Activated CD4-positive, alpha-beta T cell treated with anti-CD3 and anti-CD28 coated beads, Interleukin-2, amount 10 ng/mL, durations not matched to agents 7 days and 5 days (primary cell): ENCODE results near the gene PTPRN2. TPM values are rescaled to one million over a fixed set of nuclear protein-coding genes. Genes with fewer than 3 reads are reported as not detected.
"Not testable (repeated sequence)": the region's sequence is repeated elsewhere in the genome, so short reads cannot be mapped to it uniquely, and the experiment has no call there.

Experiments
- CTCF ChIA-PET: fragments of 350-600 bp; sonication (Branson Sonifier 250); formaldehyde crosslinking; loops from one replicate; lab custom pipeline; 2021; ENCODE audit warnings: antibody characterized with exemption; lab: Charles Lee
- POLR2A ChIA-PET: fragments of 350-600 bp; sonication (Branson Sonifier 250); formaldehyde crosslinking; loops from one replicate; lab custom pipeline; 2021; ENCODE audit warnings: antibody characterized with exemption; lab: Charles Lee
- DNase-seq: peaks from one replicate; pipeline ENCODE4 v3.0.0-alpha.2; 2020
- H3K27ac Mint-ChIP-seq: one replicate; pipeline ENCODE4 v1.8.0; 2021; ENCODE audit warnings: mild to moderate bottlenecking, moderate library complexity, mixed read lengths
- H3K27me3 Mint-ChIP-seq: one replicate; pipeline ENCODE4 v1.8.0; 2021; ENCODE audit warnings: mixed read lengths
- H3K36me3 Mint-ChIP-seq: one replicate; pipeline ENCODE4 v1.8.0; 2021; ENCODE audit warnings: low read depth, mixed read lengths
- H3K4me1 Mint-ChIP-seq: one replicate; pipeline ENCODE4 v1.8.0; 2021; ENCODE audit warnings: mixed read lengths
- H3K4me3 Mint-ChIP-seq: one replicate; pipeline ENCODE4 v1.8.0; 2021; ENCODE audit warnings: mild to moderate bottlenecking, moderate library complexity, mixed read lengths
- H3K9me3 Mint-ChIP-seq: one replicate; pipeline ENCODE4 v1.8.0; 2021; ENCODE audit warnings: mixed read lengths
- total RNA-seq, 2 experiments: library from RNA; stranded (reverse); gene quantifications; one replicate each; pipeline ENCODE4 v1.2.3, GENCODE V29; 2021

PTPRN2 gene
- total RNA-seq, 2 experiments from 2014 or later = 2.6 to 2.7 TPM

- H3K4me1 Mint-ChIP-seq = peaks cover 14% of the 10 kb centered on the region
- H3K4me3 Mint-ChIP-seq = no peak overlapping the region
- POLR2A ChIA-PET = no interaction called here
- no peak for DNase-seq
- no peak overlapping the region for H3K27ac Mint-ChIP-seq
- peaks cover 22% of the 10 kb centered on the region for H3K9me3 Mint-ChIP-seq
- H3K27me3 Mint-ChIP-seq = peaks cover 51% of the 10 kb centered on the region
- H3K36me3 Mint-ChIP-seq = peaks cover 24% of the 10 kb centered on the region
- CTCF ChIA-PET = no interaction called here
Measured at GRCh38 chr7:157507987-157508386, 1079.6 kb downstream of the PTPRN2 start.

GRCh38 chr7:157506268-157506667 is 1081.4 kb downstream of the PTPRN2 start:
- Mint-ChIP-seq H3K4me3 (no peak overlapping the region), H3K36me3 (peaks cover 24% of the 10 kb centered on the region), H3K27me3 (peaks cover 46% of the 10 kb centered on the region), H3K9me3 (peaks cover 22% of the 10 kb centered on the region), H3K4me1 (peaks cover 28% of the 10 kb centered on the region), H3K27ac (no peak overlapping the region)
- DNase-seq = no peak
- CTCF ChIA-PET = interaction anchor here (0.9 to 1.3 kb wide), 3 partner anchors 9 to 14 kb away, joined by 3 to 4 read pairs (median 3); no protein-coding TSS in a partner anchor
- POLR2A ChIA-PET = no interaction called here

- H3K4me1 Mint-ChIP-seq = peaks cover 28% of the 10 kb centered on the region
- peaks cover 22% of the 10 kb centered on the region for H3K9me3 Mint-ChIP-seq
- H3K4me3 Mint-ChIP-seq = no peak overlapping the region
- CTCF ChIA-PET = interaction anchor here (0.9 to 1.3 kb wide), 2 partner anchors 10 to 13 kb away, joined by 3 to 4 read pairs; no protein-coding TSS in a partner anchor
- no peak for DNase-seq
- no peak overlapping the region for H3K27ac Mint-ChIP-seq
- peaks cover 39% of the 10 kb centered on the region for H3K27me3 Mint-ChIP-seq
- POLR2A ChIA-PET = no interaction called here
- peaks cover 24% of the 10 kb centered on the region for H3K36me3 Mint-ChIP-seq
Measured at GRCh38 chr7:157505646-157506045, 1082.0 kb downstream of the PTPRN2 start.

- CTCF ChIA-PET = interaction anchor here (0.7 to 1.1 kb wide), 2 partner anchors 14 to 24 kb away, joined by 3 read pairs; no protein-coding TSS in a partner anchor
Measured at GRCh38 chr7:157503229-157503628, 1084.4 kb downstream of the PTPRN2 start.

GRCh38 chr7:157502701-157503111 is 1084.9 kb downstream of the PTPRN2 start:
- Mint-ChIP-seq H3K27me3 (peaks cover 19% of the 10 kb centered on the region), H3K27ac (peak overlapping the region; percentile 93), H3K9me3 (peaks cover 22% of the 10 kb centered on the region), H3K4me3 (peak overlapping the region; percentile 64), H3K4me1 (peaks cover 28% of the 10 kb centered on the region), H3K36me3 (peaks cover 24% of the 10 kb centered on the region)
- ChIA-PET POLR2A (no interaction called here), CTCF (interaction anchor here (0.7 to 1.1 kb wide), 2 partner anchors 13 to 24 kb away, joined by 3 read pairs; no protein-coding TSS in a partner anchor)
- peak; percentile 82 for DNase-seq

More at GRCh38 chr7:157503229-157503628, 1084.4 kb downstream of the PTPRN2 start:
- peak; percentile 28 for DNase-seq
- Mint-ChIP-seq H3K36me3 (peaks cover 24% of the 10 kb centered on the region), H3K9me3 (peaks cover 22% of the 10 kb centered on the region), H3K27me3 (peaks cover 23% of the 10 kb centered on the region), H3K4me3 (peak overlapping the region; percentile 64), H3K4me1 (peaks cover 28% of the 10 kb centered on the region), H3K27ac (peak overlapping the region; percentile 93)
- POLR2A ChIA-PET = no interaction called here

GRCh38 chr7:157501581-157501980 is 1086.0 kb downstream of the PTPRN2 start:
- Mint-ChIP-seq H3K36me3 (peaks cover 18% of the 10 kb centered on the region), H3K4me1 (peaks cover 28% of the 10 kb centered on the region), H3K4me3 (no peak overlapping the region), H3K27me3 (peaks cover 10% of the 10 kb centered on the region), H3K9me3 (peaks cover 16% of the 10 kb centered on the region), H3K27ac (peak overlapping the region; percentile 25)
- ChIA-PET POLR2A (no interaction called here), CTCF (no interaction called here)
- DNase-seq = no peak

- H3K27me3 Mint-ChIP-seq, H3K27ac Mint-ChIP-seq, POLR2A ChIA-PET, DNase-seq, H3K4me3 Mint-ChIP-seq, CTCF ChIA-PET: not testable (repeated sequence)
- Mint-ChIP-seq H3K9me3 (peaks cover 14% of the 10 kb centered on the region), H3K4me1 (peaks cover 28% of the 10 kb centered on the region), H3K36me3 (peaks cover 14% of the 10 kb centered on the region)
Measured at GRCh38 chr7:157500989-157501540, 1086.6 kb downstream of the PTPRN2 start.

GRCh38 chr7:157500171-157500960 is 1087.3 kb downstream of the PTPRN2 start:
- POLR2A ChIA-PET = no interaction called here
- H3K36me3 Mint-ChIP-seq = peaks cover 7% of the 10 kb centered on the region
- no peak overlapping the region for H3K27ac Mint-ChIP-seq
- no peak overlapping the region for H3K4me3 Mint-ChIP-seq
- peaks cover 2% of the 10 kb centered on the region for H3K27me3 Mint-ChIP-seq
- peaks cover 31% of the 10 kb centered on the region for H3K4me1 Mint-ChIP-seq
- CTCF ChIA-PET = no interaction called here
- no peak for DNase-seq
- peaks cover 7% of the 10 kb centered on the region for H3K9me3 Mint-ChIP-seq

GRCh38 chr7:157499835-157500153 is 1087.8 kb downstream of the PTPRN2 start:
- Mint-ChIP-seq H3K36me3 (peaks cover 3% of the 10 kb centered on the region), H3K27me3 (no peaks in the 10 kb centered on the region), H3K4me1 (peaks cover 36% of the 10 kb centered on the region), H3K4me3 (no peak overlapping the region), H3K9me3 (peaks cover under 1% of the 10 kb centered on the region), H3K27ac (peak overlapping the region; percentile 27)
- POLR2A ChIA-PET = no interaction called here
- DNase-seq = no peak
- CTCF ChIA-PET = no interaction called here

GRCh38 chr7:157499121-157499834 is 1088.3 kb downstream of the PTPRN2 start:
- ChIA-PET CTCF (no interaction called here), POLR2A (no interaction called here)
- peak overlapping the region; percentile 27 for H3K27ac Mint-ChIP-seq
- peaks cover 3% of the 10 kb centered on the region for H3K36me3 Mint-ChIP-seq
- H3K4me1 Mint-ChIP-seq = peaks cover 36% of the 10 kb centered on the region
- peaks cover 2% of the 10 kb centered on the region for H3K27me3 Mint-ChIP-seq
- H3K9me3 Mint-ChIP-seq = peaks cover under 1% of the 10 kb centered on the region
- DNase-seq = no peak
- H3K4me3 Mint-ChIP-seq = no peak overlapping the region

GRCh38 chr7:157498657-157499056 is 1089.0 kb downstream of the PTPRN2 start:
- no peak overlapping the region for H3K27ac Mint-ChIP-seq
- ChIA-PET POLR2A (no interaction called here), CTCF (interaction anchor here (1.3 kb wide), 1 partner anchor 13 kb away, joined by 5 read pairs; no protein-coding TSS in a partner anchor)
- peaks cover 8% of the 10 kb centered on the region for H3K27me3 Mint-ChIP-seq
- peaks cover 7% of the 10 kb centered on the region for H3K9me3 Mint-ChIP-seq
- peaks cover 37% of the 10 kb centered on the region for H3K4me1 Mint-ChIP-seq
- DNase-seq = peak; percentile 4
- peaks cover 5% of the 10 kb centered on the region for H3K36me3 Mint-ChIP-seq
- no peak overlapping the region for H3K4me3 Mint-ChIP-seq

- ChIA-PET CTCF (interaction anchor here (0.5 to 1.3 kb wide), 3 partner anchors 12 to 1826 kb away, joined by 3 to 5 read pairs (median 3); no protein-coding TSS in a partner anchor), POLR2A (no interaction called here)
- no peak overlapping the region for H3K27ac Mint-ChIP-seq
- peaks cover 12% of the 10 kb centered on the region for H3K9me3 Mint-ChIP-seq
- DNase-seq = no peak
- H3K36me3 Mint-ChIP-seq = peaks cover 11% of the 10 kb centered on the region
- H3K4me3 Mint-ChIP-seq = no peak overlapping the region
- H3K4me1 Mint-ChIP-seq = peaks cover 32% of the 10 kb centered on the region
- H3K27me3 Mint-ChIP-seq = peaks cover 15% of the 10 kb centered on the region
Measured at GRCh38 chr7:157497744-157498651, 1089.6 kb downstream of the PTPRN2 start.
